ENCODE data around the gene RSPO3. TPM values are rescaled to one million over a fixed set of nuclear protein-coding genes. Genes with fewer than 3 reads are reported as not detected.
"Not testable (repeated sequence)": the region's sequence is repeated elsewhere in the genome, so short reads cannot be mapped to it uniquely, and the experiment has no call there.

RSPO3 gene
- total and polyA plus RNA-seq, 4 donors = 1.4 to 3.5 (median 1.6) TPM

GRCh38 chr6:127212376-127212775, 93.9 kb downstream of the RSPO3 start:
- TF ChIP-seq HNF4A (conservative IDR thresholded peaks at IDR 0.05) (no peak), RAD21 (IDR thresholded peaks at IDR 0.05) (no peak), HNF4G (IDR thresholded peaks at IDR 0.05) (no peak), ATF3 (IDR thresholded peaks at IDR 0.05) (no peak), EGR1 (IDR thresholded peaks at IDR 0.05; ENCODE audit: low read depth in 2 of 2) (no peak), CTCF (IDR thresholded peaks at IDR 0.05; ENCODE audit: low read depth, low read length, missing input control) (no peak), JUND (IDR thresholded peaks at IDR 0.05) (no peak), YY1 (IDR thresholded peaks at IDR 0.05) (no peak), NR2F2 (IDR thresholded peaks at IDR 0.05) (no peak), FOXA2 (IDR thresholded peaks at IDR 0.05) (no peak), GABPA (IDR thresholded peaks at IDR 0.05 in 1 of 2, conservative IDR thresholded peaks at IDR 0.05 in 1 of 2) (no peak), SP1 (IDR thresholded peaks at IDR 0.05) (no peak), TAF1 (conservative IDR thresholded peaks at IDR 0.05) (no peak), MAX (IDR thresholded peaks at IDR 0.05) (no peak), REST (IDR thresholded peaks at IDR 0.05) (no peak), RXRA (IDR thresholded peaks at IDR 0.05) (no peak), FOXA1 (IDR thresholded peaks at IDR 0.05) (no peak)
- TF ChIP-seq, protein P1, sequence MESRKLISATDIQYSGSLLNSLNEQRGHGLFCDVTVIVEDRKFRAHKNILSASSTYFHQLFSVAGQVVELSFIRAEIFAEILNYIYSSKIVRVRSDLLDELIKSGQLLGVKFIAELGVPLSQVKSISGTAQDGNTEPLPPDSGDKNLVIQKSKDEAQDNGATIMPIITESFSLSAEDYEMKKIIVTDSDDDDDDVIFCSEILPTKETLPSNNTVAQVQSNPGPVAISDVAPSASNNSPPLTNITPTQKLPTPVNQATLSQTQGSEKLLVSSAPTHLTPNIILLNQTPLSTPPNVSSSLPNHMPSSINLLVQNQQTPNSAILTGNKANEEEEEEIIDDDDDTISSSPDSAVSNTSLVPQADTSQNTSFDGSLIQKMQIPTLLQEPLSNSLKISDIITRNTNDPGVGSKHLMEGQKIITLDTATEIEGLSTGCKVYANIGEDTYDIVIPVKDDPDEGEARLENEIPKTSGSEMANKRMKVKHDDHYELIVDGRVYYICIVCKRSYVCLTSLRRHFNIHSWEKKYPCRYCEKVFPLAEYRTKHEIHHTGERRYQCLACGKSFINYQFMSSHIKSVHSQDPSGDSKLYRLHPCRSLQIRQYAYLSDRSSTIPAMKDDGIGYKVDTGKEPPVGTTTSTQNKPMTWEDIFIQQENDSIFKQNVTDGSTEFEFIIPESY (IDR thresholded peaks at IDR 0.05) = no peak
- no peaks in the 10 kb centered on the region for H3K27me3 ChIP-seq (ENCODE audit: control insufficient read depth in 4 of 4, insufficient read depth in 4 of 4, low read length in 3 of 4)
- no peaks in the 10 kb centered on the region for H3K9me3 ChIP-seq (ENCODE audit: control insufficient read depth in 4 of 4, low read length in 3 of 4)
- H3K4me3 ChIP-seq (ENCODE audit: low read depth in 1 of 3, low read length in 3 of 3) = no peak overlapping the region
- no peak for DNase-seq (ENCODE audit: low spot score)
- peaks cover 3 to 22% (median 13%) of the 10 kb centered on the region in 4 donors for H3K4me1 ChIP-seq (ENCODE audit: control insufficient read depth in 4 of 4, insufficient read depth in 4 of 4, low read length in 3 of 4)
- H3K36me3 ChIP-seq (ENCODE audit: control insufficient read depth in 4 of 4, insufficient read depth in 3 of 4, low read depth in 1 of 4, low read length in 3 of 4) = no peaks in the 10 kb centered on the region
- no peak overlapping the region for H3K9ac ChIP-seq (ENCODE audit: low read depth in 1 of 2, low read length in 2 of 2)
- no peak overlapping the region for H3K27ac ChIP-seq (ENCODE audit: low read depth in 1 of 2, low read length in 2 of 2)

- WGBS = 97% methylated on average over 13 of the region's 13 CpGs
- H3K4me1 ChIP-seq (ENCODE audit: control insufficient read depth in 4 of 4, insufficient read depth in 4 of 4, low read length in 3 of 4) = peaks cover 3 to 22% (median 13%) of the 10 kb centered on the region in 4 donors
- not testable (repeated sequence) for H3K36me3 ChIP-seq (ENCODE audit: control insufficient read depth in 4 of 4, insufficient read depth in 3 of 4, low read depth in 1 of 4, low read length in 3 of 4); H3K27ac ChIP-seq (ENCODE audit: low read depth in 1 of 2, low read length in 2 of 2); H3K4me3 ChIP-seq (ENCODE audit: low read depth in 1 of 3, low read length in 3 of 3); DNase-seq (ENCODE audit: low spot score); H3K9me3 ChIP-seq (ENCODE audit: control insufficient read depth in 4 of 4, low read length in 3 of 4); H3K27me3 ChIP-seq (ENCODE audit: control insufficient read depth in 4 of 4, insufficient read depth in 4 of 4, low read length in 3 of 4); H3K9ac ChIP-seq (ENCODE audit: low read depth in 1 of 2, low read length in 2 of 2)
Measured at GRCh38 chr6:127214032-127214431, 95.6 kb downstream of the RSPO3 start.

DNA sequence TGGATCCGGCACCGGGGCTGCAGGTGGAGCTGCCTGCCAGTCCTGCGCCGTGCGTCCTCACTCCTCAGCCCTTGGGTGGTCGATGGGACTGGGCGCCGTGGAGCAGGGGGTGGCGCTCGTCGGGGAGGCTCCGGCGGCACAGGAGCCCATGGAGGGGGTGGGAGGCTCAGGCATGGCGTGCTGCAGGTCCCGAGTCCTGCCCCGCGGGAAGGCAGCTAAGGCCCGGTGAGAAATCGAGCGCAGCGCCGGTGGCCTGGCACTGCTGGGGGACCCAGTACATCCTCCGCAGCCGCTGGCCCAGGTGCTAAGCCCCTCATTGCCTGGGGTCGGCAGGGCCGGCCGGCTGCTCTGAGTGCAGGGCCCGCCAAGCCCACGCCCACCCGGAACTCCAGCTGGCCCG, 96.1 kb downstream of the RSPO3 start:
- WGBS = 94% methylated on average over 31 of the region's 31 CpGs
- not testable (repeated sequence) for H3K9ac ChIP-seq (ENCODE audit: low read depth in 1 of 2, low read length in 2 of 2); DNase-seq (ENCODE audit: low spot score); H3K27me3 ChIP-seq (ENCODE audit: control insufficient read depth in 4 of 4, insufficient read depth in 4 of 4, low read length in 3 of 4); H3K27ac ChIP-seq (ENCODE audit: low read depth in 1 of 2, low read length in 2 of 2); H3K36me3 ChIP-seq (ENCODE audit: control insufficient read depth in 4 of 4, insufficient read depth in 3 of 4, low read depth in 1 of 4, low read length in 3 of 4); H3K4me3 ChIP-seq (ENCODE audit: low read depth in 1 of 3, low read length in 3 of 3); H3K9me3 ChIP-seq (ENCODE audit: control insufficient read depth in 4 of 4, low read length in 3 of 4)
- peaks cover 3 to 22% (median 13%) of the 10 kb centered on the region in 4 donors for H3K4me1 ChIP-seq (ENCODE audit: control insufficient read depth in 4 of 4, insufficient read depth in 4 of 4, low read length in 3 of 4)
